ENCODE results near the gene RAB11FIP4. TPM values are rescaled to one million over a fixed set of nuclear protein-coding genes. Genes with fewer than 3 reads are reported as not detected.

RAB11FIP4 gene
- total and polyA plus RNA-seq, 2 of the 13 experiments (the other 11 are each of a cell fraction or from before 2014, with no cell fraction given): 28.0 to 89.3 TPM

GRCh38 chr17:31467502-31468256 is 76.2 kb downstream of the RAB11FIP4 start (continued):
- TF ChIP-seq MIER2 (CRISPR knock-in tag; IDR thresholded peaks at IDR 0.05) (no peak), KDM4B (CRISPR knock-in tag; IDR thresholded peaks at IDR 0.05) (no peak), PBX2 (CRISPR knock-in tag; IDR thresholded peaks at IDR 0.05) (no peak), SMAD3 (CRISPR knock-in tag; IDR thresholded peaks at IDR 0.05) (peak; percentile 54; the same call in 1 of the 2 replicates), SMARCE1 (IDR thresholded peaks at IDR 0.05; ENCODE audit: borderline replicate concordance) (no peak), FOXA1 (IDR thresholded peaks at IDR 0.05) (no peak), FOXA1 (CRISPR knock-in tag; IDR thresholded peaks at IDR 0.05) (no peak; the same call in 1 of the 2 replicates), ZBTB7B (CRISPR knock-in tag; IDR thresholded peaks at IDR 0.05) (peak; percentile 64; the same call in 1 of the 2 replicates), EEA1 (CRISPR knock-in tag; IDR thresholded peaks at IDR 0.05; ENCODE audit: borderline replicate concordance) (no peak; the same call in 1 of the 2 replicates), CREB1 (IDR thresholded peaks at IDR 0.05) (no peak), CREB1 (CRISPR knock-in tag; IDR thresholded peaks at IDR 0.05) (no peak), AFF4 (CRISPR knock-in tag; IDR thresholded peaks at IDR 0.05) (no peak), MBNL3 (CRISPR knock-in tag; conservative IDR thresholded peaks at IDR 0.05) (no peak), ZNF484 (CRISPR knock-in tag; IDR thresholded peaks at IDR 0.05; ENCODE audit: borderline replicate concordance, low read depth) (no peak), ZNF615 (CRISPR knock-in tag; IDR thresholded peaks at IDR 0.05; ENCODE audit: borderline replicate concordance) (no peak)
- TF ChIP-seq, protein P1, sequence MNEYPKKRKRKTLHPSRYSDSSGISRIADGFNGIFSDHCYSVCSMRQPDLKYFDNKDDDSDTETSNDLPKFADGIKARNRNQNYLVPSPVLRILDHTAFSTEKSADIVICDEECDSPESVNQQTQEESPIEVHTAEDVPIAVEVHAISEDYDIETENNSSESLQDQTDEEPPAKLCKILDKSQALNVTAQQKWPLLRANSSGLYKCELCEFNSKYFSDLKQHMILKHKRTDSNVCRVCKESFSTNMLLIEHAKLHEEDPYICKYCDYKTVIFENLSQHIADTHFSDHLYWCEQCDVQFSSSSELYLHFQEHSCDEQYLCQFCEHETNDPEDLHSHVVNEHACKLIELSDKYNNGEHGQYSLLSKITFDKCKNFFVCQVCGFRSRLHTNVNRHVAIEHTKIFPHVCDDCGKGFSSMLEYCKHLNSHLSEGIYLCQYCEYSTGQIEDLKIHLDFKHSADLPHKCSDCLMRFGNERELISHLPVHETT (CRISPR knock-in tag; conservative IDR thresholded peaks at IDR 0.05): no peak
- TF ChIP-seq, protein P2, sequence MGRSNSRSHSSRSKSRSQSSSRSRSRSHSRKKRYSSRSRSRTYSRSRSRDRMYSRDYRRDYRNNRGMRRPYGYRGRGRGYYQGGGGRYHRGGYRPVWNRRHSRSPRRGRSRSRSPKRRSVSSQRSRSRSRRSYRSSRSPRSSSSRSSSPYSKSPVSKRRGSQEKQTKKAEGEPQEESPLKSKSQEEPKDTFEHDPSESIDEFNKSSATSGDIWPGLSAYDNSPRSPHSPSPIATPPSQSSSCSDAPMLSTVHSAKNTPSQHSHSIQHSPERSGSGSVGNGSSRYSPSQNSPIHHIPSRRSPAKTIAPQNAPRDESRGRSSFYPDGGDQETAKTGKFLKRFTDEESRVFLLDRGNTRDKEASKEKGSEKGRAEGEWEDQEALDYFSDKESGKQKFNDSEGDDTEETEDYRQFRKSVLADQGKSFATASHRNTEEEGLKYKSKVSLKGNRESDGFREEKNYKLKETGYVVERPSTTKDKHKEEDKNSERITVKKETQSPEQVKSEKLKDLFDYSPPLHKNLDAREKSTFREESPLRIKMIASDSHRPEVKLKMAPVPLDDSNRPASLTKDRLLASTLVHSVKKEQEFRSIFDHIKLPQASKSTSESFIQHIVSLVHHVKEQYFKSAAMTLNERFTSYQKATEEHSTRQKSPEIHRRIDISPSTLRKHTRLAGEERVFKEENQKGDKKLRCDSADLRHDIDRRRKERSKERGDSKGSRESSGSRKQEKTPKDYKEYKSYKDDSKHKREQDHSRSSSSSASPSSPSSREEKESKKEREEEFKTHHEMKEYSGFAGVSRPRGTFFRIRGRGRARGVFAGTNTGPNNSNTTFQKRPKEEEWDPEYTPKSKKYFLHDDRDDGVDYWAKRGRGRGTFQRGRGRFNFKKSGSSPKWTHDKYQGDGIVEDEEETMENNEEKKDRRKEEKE (IDR thresholded peaks at IDR 0.05): no peak

Data from HepG2 (cell line).